IMR-90 (cell line): ENCODE measurements around the gene VAV1.

Experiments
- BHLHE40 ChIP-seq: fragments of 150-350 bp; IDR thresholded peaks from 2 replicates; pipeline ENCODE4 v1.6.1; 2016; ENCODE audit warnings: mild to moderate bottlenecking, low read depth, low read length
- CEBPB ChIP-seq: IDR thresholded peaks from 2 replicates; pipeline ENCODE4 v1.6.1; 2012; ENCODE audit warnings: low read depth, low read length, improper control_type of control experiment
- FOS ChIP-seq: fragments of 150-350 bp; IDR thresholded peaks from 2 replicates; pipeline ENCODE4 v1.6.1; 2016; ENCODE audit warnings: low read depth, low read length
- MAFK ChIP-seq: IDR thresholded peaks from 2 replicates; pipeline ENCODE4 v1.6.1; 2012; ENCODE audit warnings: low read depth, low read length, improper control_type of control experiment
- MXI1 ChIP-seq: IDR thresholded peaks from 2 replicates; pipeline ENCODE4 v1.6.1; 2012; ENCODE audit warnings: low read depth, mild to moderate bottlenecking, low read length, moderate library complexity, borderline replicate concordance
- POLR2A ChIP-seq: IDR thresholded peaks from 2 replicates; pipeline ENCODE4 v1.6.1; 2012; ENCODE audit warnings: mild to moderate bottlenecking, low read depth, low read length
- RAD21 ChIP-seq: IDR thresholded peaks from 2 replicates; pipeline ENCODE4 v1.6.1; 2012; ENCODE audit warnings: low read length, improper control_type of control experiment
- SMC3 ChIP-seq: fragments of 150-350 bp; IDR thresholded peaks from 2 replicates; pipeline ENCODE4 v1.6.1; 2016; ENCODE audit warnings: low read depth, mild to moderate bottlenecking, antibody characterized with exemption, low read length, moderate library complexity
- TF ChIP-seq, protein P1 (sequence below): conservative IDR thresholded peaks from 2 replicates; pipeline ENCODE4 v1.5.1; 2012; ENCODE audit warnings: mild to moderate bottlenecking, low read depth, low read length, improper control_type of control experiment

DNA sequence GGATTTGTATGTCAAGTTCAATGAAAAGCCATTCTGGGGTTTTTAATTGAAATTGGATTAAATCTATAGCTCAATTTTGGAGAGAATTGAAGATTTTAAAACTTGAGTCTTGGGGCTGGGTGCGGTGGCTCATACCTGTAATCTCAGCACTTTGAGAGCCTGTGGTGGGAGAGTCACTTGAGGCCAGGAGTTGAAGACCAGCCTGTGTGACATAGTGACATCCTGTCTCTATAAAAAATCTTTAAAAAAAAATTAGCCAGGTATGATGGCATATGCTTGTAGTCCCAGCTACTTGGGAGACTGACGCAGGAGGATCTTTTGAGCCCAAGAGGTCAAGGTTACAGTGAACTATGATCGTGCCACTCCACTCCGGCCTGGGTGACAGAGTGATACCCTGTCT, 41.2 kb downstream of the VAV1 start:
- TF ChIP-seq RAD21: no peak
- no peak for TF ChIP-seq MXI1
- TF ChIP-seq, protein P1, sequence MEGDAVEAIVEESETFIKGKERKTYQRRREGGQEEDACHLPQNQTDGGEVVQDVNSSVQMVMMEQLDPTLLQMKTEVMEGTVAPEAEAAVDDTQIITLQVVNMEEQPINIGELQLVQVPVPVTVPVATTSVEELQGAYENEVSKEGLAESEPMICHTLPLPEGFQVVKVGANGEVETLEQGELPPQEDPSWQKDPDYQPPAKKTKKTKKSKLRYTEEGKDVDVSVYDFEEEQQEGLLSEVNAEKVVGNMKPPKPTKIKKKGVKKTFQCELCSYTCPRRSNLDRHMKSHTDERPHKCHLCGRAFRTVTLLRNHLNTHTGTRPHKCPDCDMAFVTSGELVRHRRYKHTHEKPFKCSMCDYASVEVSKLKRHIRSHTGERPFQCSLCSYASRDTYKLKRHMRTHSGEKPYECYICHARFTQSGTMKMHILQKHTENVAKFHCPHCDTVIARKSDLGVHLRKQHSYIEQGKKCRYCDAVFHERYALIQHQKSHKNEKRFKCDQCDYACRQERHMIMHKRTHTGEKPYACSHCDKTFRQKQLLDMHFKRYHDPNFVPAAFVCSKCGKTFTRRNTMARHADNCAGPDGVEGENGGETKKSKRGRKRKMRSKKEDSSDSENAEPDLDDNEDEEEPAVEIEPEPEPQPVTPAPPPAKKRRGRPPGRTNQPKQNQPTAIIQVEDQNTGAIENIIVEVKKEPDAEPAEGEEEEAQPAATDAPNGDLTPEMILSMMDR: no peak
- no peak for TF ChIP-seq POLR2A
- no peak for TF ChIP-seq MAFK
- no peak for TF ChIP-seq SMC3
- no peak for TF ChIP-seq CEBPB
- no peak for TF ChIP-seq BHLHE40
- no peak for TF ChIP-seq FOS
